Loucy (cell line): ENCODE results near the gene ZNF319.

Experiments
- H2AFZ ChIP-seq: fragments of 200-600 bp; sonication (generic); 2 replicates; pipeline ENCODE4 v1.6.0; 2016; ENCODE audit warnings: antibody characterized with exemption, mild to moderate bottlenecking, low read length, moderate library complexity
- H3F3A ChIP-seq: fragments of 200-600 bp; 2 replicates; pipeline ENCODE4 v1.6.0; 2016; ENCODE audit warnings: antibody characterized with exemption, low read depth, mild to moderate bottlenecking
- H3K27me3 ChIP-seq: fragments of 200-600 bp; sonication (generic); 2 replicates; pipeline ENCODE4 v1.6.1; 2014; ENCODE audit warnings: low read length, mild to moderate bottlenecking; ENCODE audit not compliant: insufficient read depth, poor library complexity, severe bottlenecking
- H3K36me3 ChIP-seq: fragments of 200-600 bp; sonication (generic); 2 replicates; pipeline ENCODE4 v1.6.1; 2016; ENCODE audit warnings: low read length; ENCODE audit not compliant: insufficient read depth
- H3K4me1 ChIP-seq: fragments of 200-600 bp; sonication (generic); 2 replicates; pipeline ENCODE4 v1.5.1; 2014; ENCODE audit warnings: low read length, mild to moderate bottlenecking; ENCODE audit not compliant: insufficient read depth, poor library complexity, severe bottlenecking
- H3K4me2 ChIP-seq: fragments of 200-600 bp; sonication (generic); 2 replicates; pipeline ENCODE4 v1.6.0; 2014; ENCODE audit warnings: antibody characterized with exemption, low read length, low read depth, mild to moderate bottlenecking; ENCODE audit not compliant: poor library complexity, severe bottlenecking
- H3K4me3 ChIP-seq: fragments of 200-600 bp; sonication (generic); 2 replicates; pipeline ENCODE4 v1.5.1; 2014; ENCODE audit warnings: low read length, mild to moderate bottlenecking, mixed read lengths; ENCODE audit not compliant: poor library complexity, severe bottlenecking
- H3K79me2 ChIP-seq: fragments of 200-600 bp; sonication (generic); 2 replicates; pipeline ENCODE4 v1.6.1; 2014; ENCODE audit warnings: low read length; ENCODE audit not compliant: insufficient read depth
- H3K9ac ChIP-seq: fragments of 200-600 bp; sonication (generic); 2 replicates; pipeline ENCODE4 v1.6.0; 2014; ENCODE audit warnings: mild to moderate bottlenecking, low read depth, low read length, moderate library complexity; ENCODE audit not compliant: poor library complexity, severe bottlenecking
- H3K9me2 ChIP-seq: fragments of 200-600 bp; sonication (generic); replicated peaks from 2 replicates; pipeline ENCODE4 v1.6.1; 2016; ENCODE audit warnings: low read depth, low read length, mixed read lengths
- H3K9me3 ChIP-seq: fragments of 200-600 bp; sonication (generic); 2 replicates; pipeline ENCODE4 v1.6.1; 2014; ENCODE audit warnings: mild to moderate bottlenecking, antibody characterized with exemption, low read length, low read depth; ENCODE audit not compliant: insufficient read depth
- H4K20me1 ChIP-seq: fragments of 200-600 bp; sonication (generic); 2 replicates; pipeline ENCODE4 v1.6.0; 2014; ENCODE audit warnings: antibody characterized with exemption, low read length, mild to moderate bottlenecking; ENCODE audit not compliant: insufficient read depth, poor library complexity, severe bottlenecking
- CTCF ChIP-seq: fragments of 200-600 bp; sonication (generic); conservative IDR thresholded peaks from 2 replicates; pipeline ENCODE4 v1.5.1; 2014; ENCODE audit warnings: mild to moderate bottlenecking, antibody characterized with exemption, low read length
- EZH2phosphoT487 ChIP-seq: fragments of 200-600 bp; IDR thresholded peaks from 2 replicates; pipeline ENCODE4 v1.6.1; 2018; ENCODE audit warnings: antibody characterized with exemption, mild to moderate bottlenecking, moderate library complexity, borderline replicate concordance

Gene ZNF319

GRCh38 chr16:58021661-58022551, 21.4 kb upstream of the ZNF319 start:
- H3K9ac ChIP-seq: no peak overlapping the region
- no peak overlapping the region for H3K4me2 ChIP-seq
- no peak overlapping the region for H2AFZ ChIP-seq

GRCh38 chr16:58020628-58021521, 20.4 kb upstream of the ZNF319 start:
- H3K4me1 ChIP-seq: peaks cover 3% of the 10 kb centered on the region
- no peak overlapping the region for H3K4me2 ChIP-seq
- H3K27me3 ChIP-seq: no peaks in the 10 kb centered on the region
- no peak overlapping the region for H3K9ac ChIP-seq
- no peaks in the 10 kb centered on the region for H3K79me2 ChIP-seq
- no peak overlapping the region for H3K4me3 ChIP-seq
- H4K20me1 ChIP-seq: no peaks in the 10 kb centered on the region
- no peaks in the 10 kb centered on the region for H3F3A ChIP-seq
- no peaks in the 10 kb centered on the region for H3K9me3 ChIP-seq
- TF ChIP-seq EZH2phosphoT487 (no peak), CTCF (peak; percentile 98)
- no peaks in the 10 kb centered on the region for H3K9me2 ChIP-seq
- peaks cover 12% of the 10 kb centered on the region; the same call in 1 of the 2 replicates for H3K36me3 ChIP-seq
- H2AFZ ChIP-seq: no peak overlapping the region

More at GRCh38 chr16:58021661-58022551, 21.4 kb upstream of the ZNF319 start:
- peaks cover 12% of the 10 kb centered on the region; the same call in 1 of the 2 replicates for H3K36me3 ChIP-seq
- H3K4me3 ChIP-seq: no peak overlapping the region
- H3K27me3 ChIP-seq: no peaks in the 10 kb centered on the region
- no peaks in the 10 kb centered on the region for H3F3A ChIP-seq
- no peaks in the 10 kb centered on the region for H3K9me3 ChIP-seq
- H3K9me2 ChIP-seq: no peaks in the 10 kb centered on the region
- H3K79me2 ChIP-seq: no peaks in the 10 kb centered on the region
- TF ChIP-seq CTCF: no peak
- TF ChIP-seq EZH2phosphoT487: no peak
- H3K4me1 ChIP-seq: peaks cover 3% of the 10 kb centered on the region
- H4K20me1 ChIP-seq: no peaks in the 10 kb centered on the region

- no peak overlapping the region for H2AFZ ChIP-seq
- H3K36me3 ChIP-seq: peaks cover 12% of the 10 kb centered on the region; the same call in 1 of the 2 replicates
Measured at GRCh38 chr16:58019866-58020538, 19.5 kb upstream of the ZNF319 start.

More at GRCh38 chr16:58019866-58020538, 19.5 kb upstream of the ZNF319 start:
- H3K9ac ChIP-seq: no peak overlapping the region
- H3K9me2 ChIP-seq: no peaks in the 10 kb centered on the region
- TF ChIP-seq CTCF (no peak), EZH2phosphoT487 (no peak)
- no peaks in the 10 kb centered on the region for H4K20me1 ChIP-seq
- H3K9me3 ChIP-seq: no peaks in the 10 kb centered on the region
- H3K4me2 ChIP-seq: no peak overlapping the region
- no peaks in the 10 kb centered on the region for H3F3A ChIP-seq
- no peak overlapping the region for H3K4me3 ChIP-seq
- H3K27me3 ChIP-seq: no peaks in the 10 kb centered on the region
- peaks cover 1% of the 10 kb centered on the region for H3K4me1 ChIP-seq
- no peaks in the 10 kb centered on the region for H3K79me2 ChIP-seq
